SK-MEL-5 (cell line): ENCODE data around the gene MRPL22. TPM values are rescaled to one million over a fixed set of nuclear protein-coding genes. Genes with fewer than 3 reads are reported as not detected.
"Not testable (repeated sequence)": the region's sequence is repeated elsewhere in the genome, so short reads cannot be mapped to it uniquely, and the experiment has no call there.

Experiments
- DNase-seq: peaks from one replicate; pipeline ENCODE4 v3.0.0-alpha.2; 2016; ENCODE audit warnings: low read depth, low spot score
- in situ Hi-C: cut with HindIII; loops from 2 replicates; pipeline ENCODE4 v1.10.0; 2016; ENCODE audit warnings: low sequenced_read_pairs, high pct_unique_total_duplicates, low pct_unique_long_range_greater_than_20kb
- total RNA-seq: library from RNA; depleted of rRNA; stranded (reverse); fragments of >200 nt; shearing (Covaris generic); gene quantifications from 2 replicates; pipeline ENCODE4 v1.2.3, GENCODE V29; 2014

The MRPL22 gene
- total RNA-seq, 1 experiment from 2014 or later, result 24.7 TPM

DNA sequence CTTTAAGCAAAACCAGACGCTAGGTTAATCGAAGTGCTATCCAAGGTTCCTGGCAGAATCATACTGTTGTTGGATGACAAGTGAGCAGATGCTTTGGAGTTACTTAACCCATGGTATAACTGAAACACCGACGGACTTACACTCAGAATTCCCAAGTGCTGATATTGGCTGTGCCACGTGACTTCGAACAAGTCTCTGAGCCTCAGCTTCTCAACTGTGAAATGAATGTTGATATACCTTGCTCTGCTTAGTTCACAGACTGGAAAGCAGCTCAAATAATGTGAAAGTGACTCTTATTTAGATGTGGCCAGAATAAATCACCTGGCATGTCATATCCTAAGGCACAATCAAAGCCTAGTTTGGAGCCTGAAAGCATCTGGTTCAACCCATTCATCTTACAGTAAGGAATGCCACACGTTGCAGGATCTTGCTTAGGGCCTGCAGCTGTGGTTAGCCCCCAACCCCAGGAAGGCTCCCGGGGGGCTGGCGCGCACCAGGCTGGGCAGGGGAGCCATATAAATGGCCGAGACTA lies 3.6 kb upstream of the MRPL22 start:
- in situ Hi-C loops, result no loop called here
- no peak for DNase-seq

DNA sequence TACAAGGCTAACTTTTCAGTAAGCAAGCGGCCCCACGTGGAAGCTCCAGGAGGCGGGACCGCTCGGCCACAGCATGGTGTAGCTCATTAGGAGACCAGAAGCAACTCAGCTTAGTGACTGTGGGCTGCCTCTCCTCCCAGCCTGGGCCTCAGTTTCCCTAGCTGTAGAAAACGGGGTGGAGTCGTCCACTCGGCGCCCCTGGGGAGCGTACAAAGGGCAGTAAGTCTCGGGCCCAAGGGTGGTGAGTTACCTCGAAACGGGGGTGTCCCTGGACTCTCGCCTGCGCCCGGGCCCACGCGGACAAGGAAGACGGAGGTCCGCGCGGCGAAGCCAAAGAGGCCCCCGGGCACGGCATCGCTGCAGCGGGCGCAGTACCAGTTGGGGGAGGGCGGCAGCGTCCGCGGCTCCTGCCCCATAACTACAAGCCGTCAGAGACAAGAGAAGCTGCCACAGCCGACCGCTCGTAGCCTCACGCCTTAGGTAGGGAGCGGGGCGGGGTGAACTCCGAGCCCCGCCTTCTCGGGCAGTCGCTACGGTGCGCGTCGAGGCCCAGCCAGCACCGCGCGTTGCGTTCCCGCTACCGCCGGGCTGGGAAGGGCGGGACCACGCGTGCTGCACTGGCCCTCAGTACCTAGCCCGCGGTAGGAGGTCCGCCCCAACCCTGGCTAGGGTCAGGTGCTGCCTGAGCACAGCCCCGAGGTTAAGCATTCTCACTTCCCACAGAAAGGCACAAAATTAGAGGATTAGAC lies 3.0 kb upstream of the MRPL22 start, which contains the start of gene GEMIN5:
Gene GEMIN5 (minus strand): TSS at position 494 of the 749 bp plus-strand sequence. CDS start 78 bp downstream, at position 416.
- peak; percentile 81 for DNase-seq

DNA sequence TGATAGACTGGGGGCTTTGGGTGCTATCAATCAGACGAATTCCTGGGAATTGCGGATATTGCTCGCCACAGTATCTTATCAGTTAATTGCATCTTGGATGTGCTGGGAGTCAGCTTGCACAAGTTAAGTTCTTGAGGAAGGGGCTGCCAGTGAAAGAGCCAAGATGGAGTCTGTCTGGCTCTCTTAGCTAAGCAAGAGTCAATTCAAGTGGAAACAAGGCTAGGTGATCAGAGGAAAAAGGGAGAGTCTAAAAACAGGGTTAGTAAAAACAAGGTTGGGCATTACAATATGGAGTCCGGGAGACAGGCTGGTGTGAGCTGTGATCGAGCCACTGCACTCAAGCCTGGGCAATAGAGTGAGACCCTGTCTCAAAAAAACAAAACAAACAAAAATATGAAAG lies 1.5 kb upstream of the MRPL22 start:
- in situ Hi-C loops, result not testable (repeated sequence)

More for the DNA sequence above, 3.0 kb upstream of the MRPL22 start, which contains the start of gene GEMIN5:
- in situ Hi-C loops, result no loop called here

DNA sequence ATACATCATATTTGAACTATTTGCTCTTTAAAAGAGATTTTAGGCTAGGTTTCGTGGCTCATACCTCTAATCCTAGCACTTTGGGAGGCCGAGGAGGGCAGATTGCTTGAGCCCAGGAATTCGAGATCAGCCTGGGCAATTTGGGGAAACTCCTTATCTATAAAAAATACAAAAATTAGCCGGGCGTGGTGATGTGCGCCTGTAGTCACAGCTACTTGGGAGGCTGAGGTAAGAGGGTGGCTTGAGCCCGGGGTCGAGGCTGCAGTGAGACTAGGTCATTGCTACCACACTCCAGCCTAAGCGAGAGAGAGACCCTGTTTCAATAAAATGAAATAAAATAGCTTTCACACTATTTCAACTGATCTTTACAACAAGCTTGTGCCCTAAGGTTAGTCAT lies 500 bp upstream of the MRPL22 start:
- in situ Hi-C loops, result no loop called here
- no peak for DNase-seq

More for the DNA sequence above, 1.5 kb upstream of the MRPL22 start:
- DNase-seq, result not testable (repeated sequence)

DNA sequence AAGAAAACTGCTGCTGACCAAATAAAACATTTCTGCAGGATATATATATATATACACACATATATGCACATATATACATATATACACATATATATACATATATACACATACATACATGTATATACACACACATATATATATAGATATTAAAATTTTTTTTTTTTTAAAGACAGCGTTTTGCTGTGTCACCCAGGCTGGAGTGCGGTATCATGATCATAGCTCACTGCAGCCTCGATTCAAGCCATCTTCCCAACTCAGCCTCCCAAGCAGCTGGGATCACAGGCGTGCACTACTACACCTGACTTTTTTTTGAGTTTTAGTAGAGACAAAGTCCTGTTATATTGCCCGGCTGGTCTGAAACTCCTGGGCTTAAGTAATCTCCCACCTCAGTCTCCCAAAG lies 2.7 kb downstream of the MRPL22 start:
- in situ Hi-C loops, result no loop called here
- DNase-seq, result no peak

DNA sequence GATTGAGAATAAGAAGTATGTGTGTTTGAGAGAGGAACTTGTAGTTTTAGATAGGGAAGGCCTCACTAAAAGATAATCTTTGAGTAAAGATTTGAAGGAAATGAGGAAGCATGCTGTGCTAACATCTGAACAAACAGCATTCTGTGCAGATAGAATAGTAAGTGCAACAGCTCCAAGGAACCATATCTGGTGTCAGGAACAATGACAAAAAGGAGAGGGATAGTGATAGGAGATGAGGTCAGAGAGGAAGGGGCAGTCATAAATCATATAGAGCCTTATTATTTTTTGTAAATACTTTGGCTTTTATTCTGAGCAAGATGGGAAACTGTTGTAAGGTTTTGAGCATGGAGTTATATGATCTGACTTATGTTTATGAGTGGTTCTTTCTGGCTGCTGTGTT lies 3.8 kb downstream of the MRPL22 start:
- in situ Hi-C loops, result no loop called here
- DNase-seq, result no peak

DNA sequence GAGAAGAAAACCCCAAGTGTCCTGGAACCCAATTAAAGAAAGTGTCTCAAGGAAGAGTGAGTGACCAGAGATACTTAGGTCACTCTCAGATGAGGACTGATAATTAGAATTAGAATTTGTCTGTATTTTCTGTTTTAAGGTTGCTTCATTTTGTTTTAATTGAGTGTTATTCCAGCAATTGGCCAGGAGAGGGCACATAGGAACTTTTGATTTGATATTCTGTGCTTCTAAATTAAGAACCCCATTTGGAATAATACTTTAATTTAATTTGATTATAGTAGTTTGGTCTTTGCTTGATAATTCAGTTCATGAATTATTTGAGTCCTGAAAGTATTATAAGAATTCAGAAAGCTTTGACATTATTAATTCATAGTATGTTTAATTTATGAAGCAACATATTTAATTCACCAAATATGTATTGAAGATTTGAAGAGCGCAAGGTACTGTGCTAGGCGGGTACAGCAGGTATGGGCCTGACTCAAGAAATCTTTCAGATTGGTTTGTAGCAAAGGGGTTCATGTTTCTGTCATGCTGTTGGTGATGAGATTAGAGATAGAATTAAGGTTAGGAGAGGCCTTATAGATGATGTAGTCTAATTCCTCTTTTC lies 4.9 kb downstream of the MRPL22 start:
- DNase-seq, result peak; percentile 34
- in situ Hi-C loops, result no loop called here

DNA sequence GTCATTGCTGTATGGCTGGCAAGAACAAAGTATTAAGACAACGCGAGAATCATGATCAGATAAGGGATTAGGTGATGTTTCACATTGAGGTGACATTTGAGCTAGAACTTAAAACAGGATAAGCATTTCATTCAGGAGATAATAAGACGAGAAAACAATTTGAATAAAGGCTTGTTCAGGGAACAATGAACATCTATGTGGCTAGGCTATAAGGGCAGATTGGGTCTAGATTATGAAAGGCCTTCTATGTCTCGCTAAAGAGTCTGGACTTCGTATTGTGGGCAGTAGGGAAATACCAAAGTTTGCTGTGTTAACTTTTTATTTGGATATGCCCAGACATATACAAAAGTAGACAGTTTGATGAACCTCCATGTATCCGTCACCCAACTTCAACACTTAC lies 6.9 kb downstream of the MRPL22 start:
- in situ Hi-C loops, result no loop called here
- DNase-seq, result peak; percentile 95

DNA sequence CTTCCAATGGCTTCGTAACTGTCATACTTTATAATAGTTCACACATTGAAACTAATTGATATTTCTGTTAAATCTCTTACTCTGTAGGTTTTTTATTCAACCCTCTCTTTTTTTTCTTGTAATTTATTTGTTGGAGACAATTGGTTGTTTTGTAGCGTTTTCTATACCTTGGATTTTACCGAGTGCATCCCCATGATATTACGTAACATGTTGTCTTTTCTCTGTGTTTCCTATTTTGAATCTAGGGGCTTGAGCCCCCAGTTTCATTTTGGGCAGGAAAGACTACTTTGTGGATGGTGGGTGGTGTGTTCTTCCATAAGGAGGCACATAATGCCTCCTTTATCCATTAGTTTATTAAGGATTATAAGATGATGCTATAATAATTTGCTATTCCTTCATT lies 7.4 kb downstream of the MRPL22 start:
- in situ Hi-C loops, result no loop called here
- no peak for DNase-seq

DNA sequence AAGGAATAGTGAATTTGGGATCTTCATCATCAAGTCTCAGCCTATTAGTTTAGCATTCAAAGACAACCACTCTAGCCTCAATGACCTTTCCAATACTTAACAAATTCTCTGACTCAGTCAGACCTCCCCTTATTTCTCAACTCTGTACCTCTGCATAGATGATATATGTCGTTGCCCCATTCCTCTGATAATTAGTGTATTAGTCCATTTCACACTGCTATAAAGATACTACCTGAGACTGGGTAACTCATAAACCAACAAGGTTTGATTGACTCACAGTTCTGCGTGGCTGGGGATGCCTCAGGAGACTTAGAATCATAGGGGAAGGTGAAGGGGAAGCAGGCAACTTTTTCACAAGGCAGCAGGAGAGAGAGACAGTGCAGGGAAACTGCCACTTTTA lies 8.9 kb downstream of the MRPL22 start:
- DNase-seq, result no peak
- in situ Hi-C loops, result no loop called here

DNA sequence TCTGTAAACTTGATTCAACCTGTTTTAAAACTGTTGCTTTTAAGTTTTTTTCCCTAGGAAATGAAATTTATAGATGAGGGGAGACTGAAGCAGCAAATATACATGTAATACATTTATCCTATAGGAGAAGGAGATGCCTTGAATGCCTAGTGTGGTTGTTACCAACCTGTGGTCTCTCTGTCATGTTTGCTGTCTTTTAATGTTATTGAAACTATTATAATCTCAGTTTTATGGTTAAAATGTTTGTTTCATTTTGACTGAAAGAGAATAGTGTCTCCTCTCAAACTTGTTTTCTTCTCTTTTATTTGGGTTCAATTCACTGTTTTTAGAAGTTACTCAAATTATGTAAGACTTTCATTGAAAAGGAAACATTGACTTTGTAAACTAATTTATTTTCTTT lies 15.8 kb downstream of the MRPL22 start:
- DNase-seq, result no peak
- in situ Hi-C loops, result no loop called here

DNA sequence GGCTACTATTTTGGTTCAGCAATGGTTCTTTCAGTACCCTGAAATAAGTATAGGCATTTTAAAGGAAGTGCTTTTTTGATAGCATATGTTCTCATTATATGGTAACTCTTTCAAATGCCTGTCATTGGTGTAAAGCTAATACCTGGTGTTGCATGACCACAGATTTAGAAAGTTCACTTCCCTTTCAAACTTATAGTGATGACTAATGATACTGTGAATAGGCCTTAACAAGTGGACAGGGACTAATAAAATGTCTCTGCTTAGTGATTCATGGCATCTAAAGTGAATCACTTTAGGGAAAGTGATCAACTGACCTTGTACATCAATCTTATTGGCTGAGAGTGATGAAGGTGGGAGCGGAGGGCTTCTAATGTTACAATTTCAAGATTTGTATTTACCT lies 21.6 kb downstream of the MRPL22 start:
- no peak for DNase-seq
- in situ Hi-C loops, result no loop called here

DNA sequence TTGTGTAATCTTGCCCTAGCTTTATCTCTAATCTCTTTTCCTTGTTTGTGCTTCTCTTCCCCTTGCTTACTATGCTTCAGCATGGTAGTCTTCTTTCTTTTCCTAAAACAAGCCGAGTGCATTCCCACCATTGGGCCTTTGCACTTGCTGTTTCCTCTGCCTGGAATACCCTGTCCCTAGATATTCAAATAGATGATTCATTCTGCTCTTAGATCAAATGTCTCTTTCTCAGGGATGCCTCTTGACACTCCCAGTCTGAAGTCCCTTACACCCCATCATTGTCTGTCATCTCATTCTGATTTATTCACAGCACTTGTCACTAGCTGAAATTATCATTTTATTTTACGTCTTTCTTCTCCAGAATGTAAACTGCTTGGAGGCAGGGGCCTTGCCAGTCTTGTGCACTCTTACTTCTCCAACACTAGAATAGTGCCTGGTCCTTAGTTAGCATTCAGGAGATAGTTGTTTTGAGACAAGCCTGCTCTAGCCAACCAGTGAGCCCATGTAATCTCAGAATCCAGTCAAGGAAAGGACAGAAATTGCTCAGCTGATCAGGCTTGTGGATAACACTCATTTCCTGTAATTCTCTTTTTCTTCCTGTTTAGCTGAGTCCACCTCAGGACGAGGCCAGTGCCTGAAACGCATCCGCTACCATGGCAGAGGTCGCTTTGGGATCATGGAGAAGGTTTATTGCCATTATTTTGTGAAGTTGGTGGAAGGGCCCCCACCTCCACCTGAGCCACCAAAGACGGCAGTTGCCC lies 25.4 kb downstream of the MRPL22 start:
- in situ Hi-C loops, result no loop called here
- no peak for DNase-seq

DNA sequence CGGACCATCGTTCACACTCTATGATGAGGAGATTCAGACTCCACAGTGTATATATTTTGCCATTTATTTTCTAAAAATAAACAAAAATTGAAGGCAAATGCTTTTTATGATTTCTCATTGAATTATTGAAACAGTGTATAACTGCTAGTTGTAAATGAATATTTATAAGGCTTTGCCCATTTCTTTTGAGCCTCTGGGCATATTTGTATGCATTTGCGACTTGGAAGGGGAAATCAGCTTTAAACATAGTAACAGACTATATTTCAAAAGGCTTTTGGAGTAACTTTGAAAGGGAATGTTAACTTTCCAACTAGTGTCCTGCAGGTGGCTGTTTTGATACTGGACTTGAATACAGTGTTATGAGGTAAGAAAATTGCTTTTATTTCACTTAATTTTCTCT lies 26.0 kb downstream of the MRPL22 start:
- DNase-seq, result no peak
- in situ Hi-C loops, result no loop called here

DNA sequence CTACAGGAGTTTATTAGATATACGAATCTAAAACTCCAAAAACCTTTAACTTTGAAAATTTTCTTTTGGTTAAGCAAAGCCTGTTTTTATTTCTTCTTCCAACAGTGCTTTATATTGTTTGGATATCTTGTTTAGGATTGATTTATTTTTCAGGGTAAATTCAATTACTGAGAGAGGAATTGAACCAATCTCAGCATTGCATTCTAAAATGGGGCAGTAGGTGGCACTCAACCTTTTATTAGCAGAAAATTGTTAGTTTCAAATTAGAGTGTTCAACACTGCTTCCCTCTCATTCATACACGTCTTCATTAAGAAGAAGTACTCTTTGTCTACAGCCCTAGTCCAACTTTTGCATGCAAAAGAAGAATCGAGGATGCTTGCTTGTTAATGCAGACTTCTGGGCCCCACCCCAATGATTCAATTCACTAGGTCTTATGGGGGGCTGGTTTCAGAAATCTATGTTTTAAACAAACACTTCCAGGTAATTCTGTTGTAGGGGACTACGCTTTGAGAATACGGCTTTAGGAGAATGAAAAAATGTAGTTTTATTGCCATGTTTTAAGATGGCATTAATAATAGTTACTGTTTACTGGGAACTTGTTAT lies 26.6 kb downstream of the MRPL22 start:
- DNase-seq, result peak; percentile 32
- in situ Hi-C loops, result no loop called here

DNA sequence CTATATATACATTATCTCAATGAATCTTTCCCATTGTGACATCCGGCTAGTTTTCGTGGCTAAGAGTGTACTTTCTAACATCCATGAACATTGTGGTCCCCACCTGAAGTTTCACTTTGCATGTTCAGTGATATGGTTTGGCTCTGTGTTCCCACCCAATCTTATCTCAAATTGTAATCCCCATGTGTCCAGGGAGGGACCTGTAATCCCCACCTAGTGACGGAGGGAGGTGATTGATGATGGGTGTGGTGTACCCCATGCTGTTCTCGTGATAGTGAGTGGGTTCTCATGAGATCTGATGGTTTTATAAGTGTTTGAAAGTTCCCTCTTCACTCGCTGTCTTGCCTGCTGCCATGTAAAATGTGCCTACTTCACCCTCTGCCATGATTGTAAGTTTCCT lies 28.1 kb downstream of the MRPL22 start:
- in situ Hi-C loops, result no loop called here
- DNase-seq, result no peak

DNA sequence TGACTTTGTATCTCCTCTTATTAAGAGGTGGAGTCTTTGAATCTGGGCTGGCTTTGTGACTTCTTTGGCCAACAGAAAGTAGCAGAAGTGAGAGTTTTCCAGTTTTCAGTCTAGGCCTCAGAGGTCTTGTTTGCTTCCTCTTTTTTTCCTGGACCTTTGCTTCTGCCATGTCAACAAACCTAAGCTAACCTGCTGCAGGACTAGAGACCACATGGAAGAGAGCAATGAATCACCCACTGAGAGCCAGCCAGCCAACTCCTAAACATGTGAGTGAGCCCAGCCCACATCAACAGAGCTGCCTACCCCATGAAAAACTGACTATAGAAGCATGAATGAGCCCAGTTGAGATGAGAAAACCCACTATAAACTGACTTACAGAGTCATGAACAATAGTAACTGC lies 29.9 kb downstream of the MRPL22 start:
- DNase-seq, result peak; percentile 38
- in situ Hi-C loops, result no loop called here

DNA sequence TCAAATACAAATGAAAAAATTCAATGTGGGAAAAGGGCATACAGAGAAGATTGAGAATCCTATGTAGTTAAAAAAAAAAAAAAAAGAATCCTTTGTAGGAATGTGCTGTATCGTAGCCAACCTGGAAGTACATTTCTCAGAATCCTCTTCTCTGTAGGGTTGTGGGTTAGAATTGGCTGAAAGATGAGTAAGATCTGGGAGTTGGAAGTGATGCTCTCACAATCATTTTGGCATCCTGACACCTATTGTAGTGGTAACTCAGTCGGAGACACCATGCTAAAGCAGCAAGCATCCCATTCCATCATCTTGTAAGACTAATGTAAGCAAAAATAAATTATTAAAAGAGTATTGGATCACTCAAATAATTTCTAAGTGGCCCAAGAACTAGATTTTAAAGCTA lies 30.6 kb downstream of the MRPL22 start:
- in situ Hi-C loops, result no loop called here
- DNase-seq, result no peak
